NOMO-1 treated with DMSO at 0.1 percent for 48 hours (cell line): ENCODE results near the gene CYB5R3.
A peak's percentile ranks its signal among the peaks of the same experiment; 100 is the strongest.
"Not testable (repeated sequence)": the region's sequence is repeated elsewhere in the genome, so short reads cannot be mapped to it uniquely, and the experiment has no call there.

Experiments
- DNase-seq: peaks from one replicate; lab custom pipeline; 2025; ENCODE audit not compliant: unreplicated experiment; lab: John Stamatoyannopoulos, UW

CYB5R3 gene

DNA sequence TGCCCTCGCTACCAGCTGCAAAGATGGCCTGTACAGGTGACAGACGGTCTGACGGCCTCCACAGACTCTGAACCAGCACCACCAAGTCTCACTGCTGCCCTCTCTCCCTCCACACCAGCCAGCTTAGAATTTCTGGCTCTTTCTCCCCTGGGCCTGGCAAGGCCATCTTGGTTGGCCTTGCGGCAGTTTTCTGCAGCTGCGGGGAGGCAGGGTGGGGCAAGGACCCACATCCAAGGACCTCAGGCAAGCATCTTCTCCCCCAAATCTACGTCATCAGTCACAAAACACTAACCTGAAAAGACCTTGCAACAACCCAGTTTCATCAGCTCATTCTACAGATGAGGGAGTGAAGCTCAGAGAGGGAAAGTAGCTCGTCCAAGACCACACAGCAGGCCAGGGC lies 22.8 kb downstream of the CYB5R3 start:
- no peak for DNase-seq

DNA sequence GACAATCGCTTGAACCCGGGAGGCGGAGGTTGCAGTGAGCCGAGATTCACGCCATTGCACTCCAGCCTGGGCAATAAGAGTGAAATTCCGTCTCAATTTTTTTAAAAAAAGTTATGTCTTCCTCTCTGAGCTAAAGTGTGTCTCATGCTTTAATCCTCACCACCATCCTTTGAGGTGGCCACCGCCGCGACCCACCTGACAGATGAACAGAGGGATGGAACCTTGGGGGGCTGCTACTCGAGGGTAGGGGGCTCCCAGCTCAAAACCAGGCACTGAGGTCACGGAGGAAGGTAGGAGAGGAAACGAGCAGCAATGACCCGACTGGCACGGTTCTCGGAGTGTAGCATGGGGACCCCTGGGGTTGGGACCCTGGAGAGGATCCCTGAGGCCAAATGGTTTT lies 23.8 kb downstream of the CYB5R3 start:
- DNase-seq = no peak

DNA sequence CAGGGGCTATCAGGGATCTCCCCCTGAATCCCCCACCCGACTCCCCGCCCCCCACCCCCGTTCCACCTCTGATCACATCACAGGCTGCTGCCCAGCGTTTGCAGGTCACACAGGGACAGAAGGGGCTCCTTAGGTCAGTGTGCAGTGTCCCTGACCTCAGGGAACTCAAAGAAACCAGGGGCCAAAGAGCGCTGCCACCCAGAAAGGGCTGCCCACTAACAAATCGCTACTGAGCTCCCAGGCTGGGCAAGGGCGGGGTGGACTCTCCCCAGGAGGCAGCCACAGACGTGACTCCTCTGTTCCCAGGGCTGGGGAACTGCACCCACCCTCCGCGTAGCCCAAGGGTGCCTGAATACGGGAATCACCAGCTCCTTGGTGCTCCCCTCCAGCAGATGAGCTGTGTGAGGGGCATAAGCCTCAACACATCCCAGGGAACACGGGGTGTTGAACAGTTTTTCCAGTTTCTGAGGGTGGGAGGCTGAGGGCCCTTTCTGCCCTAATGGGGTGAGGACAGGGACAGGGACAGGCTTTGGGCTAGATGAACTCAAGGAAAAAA lies 24.6 kb downstream of the CYB5R3 start:
- DNase-seq = no peak

DNA sequence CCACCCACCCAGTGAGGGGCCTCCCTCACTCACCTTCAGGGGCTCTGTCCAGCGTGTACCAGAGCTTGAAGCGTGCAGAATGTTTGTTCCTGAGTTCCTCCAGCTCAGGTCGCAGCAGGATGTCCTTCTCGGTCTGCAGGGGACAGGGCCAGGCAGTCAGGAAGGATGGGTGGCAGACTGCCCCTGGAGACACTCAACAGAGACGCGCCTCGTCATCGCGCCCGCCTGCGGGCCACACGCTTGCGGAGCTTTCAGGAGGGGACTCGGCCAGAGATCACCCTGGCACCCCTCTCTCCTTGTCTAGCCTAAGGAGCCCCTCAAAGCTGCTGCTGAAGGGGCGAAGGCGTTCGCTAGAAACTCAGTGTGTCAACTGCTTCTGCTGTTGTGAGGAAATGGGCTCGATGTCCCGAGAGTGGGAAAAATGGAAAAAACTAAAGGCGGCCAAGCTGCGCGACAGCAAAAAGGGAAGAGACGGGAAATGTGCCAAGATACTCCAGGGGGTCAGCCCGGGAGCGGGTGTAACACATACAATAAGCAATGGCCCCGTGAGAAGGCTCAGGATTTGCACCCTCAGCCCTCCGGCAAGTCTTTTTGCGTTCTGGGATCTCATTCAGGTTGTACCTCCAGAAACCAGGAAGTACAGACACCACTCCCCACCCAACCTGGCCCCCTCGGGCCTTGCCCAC lies 25.3 kb downstream of the CYB5R3 start:
- DNase-seq = no peak

DNA sequence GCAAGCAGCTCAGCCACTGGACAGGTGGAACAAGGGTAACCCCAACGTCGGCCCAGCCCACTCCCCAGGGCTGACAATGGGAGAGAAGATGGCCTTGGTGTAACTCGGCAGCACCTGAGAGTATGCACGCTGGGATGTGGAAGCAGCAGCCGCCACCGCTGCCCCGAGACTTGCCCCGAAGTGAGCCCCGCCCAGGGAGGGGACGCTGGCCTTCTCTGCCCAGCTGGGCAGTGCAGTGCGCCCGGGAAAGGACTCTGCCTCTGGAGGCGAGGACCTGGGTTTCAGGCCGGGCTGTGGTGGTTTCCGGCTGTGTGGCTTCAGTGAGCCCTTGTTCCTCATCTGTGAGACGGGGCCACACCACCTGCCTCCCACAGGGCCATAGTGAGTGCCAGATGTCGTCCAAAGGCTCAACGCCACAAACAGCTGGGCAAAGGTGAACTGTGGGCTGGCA lies 25.9 kb downstream of the CYB5R3 start:
- peak; percentile 84 for DNase-seq

DNA sequence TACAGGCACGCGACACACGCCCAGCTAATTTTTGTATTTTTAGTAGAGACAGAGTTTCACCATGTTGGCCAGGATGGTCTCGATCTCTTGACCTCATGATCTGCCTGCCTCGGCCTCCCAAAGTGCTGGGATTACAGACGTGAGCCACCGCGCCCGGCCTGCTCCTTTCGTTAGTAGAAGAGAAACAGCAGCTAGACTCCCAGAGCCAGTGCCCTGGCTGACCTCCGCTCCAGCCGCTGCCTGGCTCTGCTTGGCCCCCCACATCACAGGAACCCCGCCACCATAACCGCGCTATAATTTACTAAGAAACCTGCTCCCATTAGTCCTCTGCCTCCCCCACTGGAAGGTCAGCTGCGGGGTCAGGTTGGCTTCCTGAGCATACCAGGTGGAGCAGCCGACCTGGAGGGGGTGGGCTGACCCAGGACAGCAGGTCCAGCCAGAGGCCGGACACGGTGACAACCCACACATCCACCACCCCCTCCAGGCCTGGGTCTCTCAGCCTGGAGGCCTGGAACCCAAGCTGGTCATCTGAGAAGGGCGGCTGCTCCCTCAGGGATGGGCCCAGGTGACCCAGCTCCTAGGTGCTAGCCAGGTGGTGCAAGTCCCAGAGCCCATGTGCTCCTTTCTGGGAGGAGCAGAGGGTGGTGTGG lies 27.0 kb downstream of the CYB5R3 start:
- DNase-seq = no peak

DNA sequence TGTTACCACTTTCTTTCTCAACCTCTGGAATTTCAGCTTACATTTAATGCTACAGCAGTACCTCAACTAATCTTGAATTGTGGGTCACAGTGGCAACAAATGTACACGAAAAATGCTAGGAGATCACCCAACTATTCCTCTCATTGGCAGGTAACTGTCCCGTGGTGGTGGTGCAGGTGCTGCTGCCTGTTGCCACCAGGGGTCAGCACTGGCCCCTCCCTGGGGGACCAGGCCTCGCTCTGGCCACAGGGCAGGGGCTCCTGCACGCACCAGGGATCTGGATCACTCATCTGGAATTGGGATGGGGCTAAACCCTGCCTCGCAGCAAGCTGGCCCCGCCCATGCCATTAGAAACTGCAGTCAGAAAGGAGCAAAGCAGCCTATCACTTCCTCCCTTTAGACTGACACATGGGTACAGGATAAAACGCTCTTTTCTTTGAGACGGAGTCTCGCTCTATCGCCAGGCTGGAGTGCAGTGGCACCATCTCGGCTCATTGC lies 27.6 kb downstream of the CYB5R3 start:
- DNase-seq = peak; percentile 22

DNA sequence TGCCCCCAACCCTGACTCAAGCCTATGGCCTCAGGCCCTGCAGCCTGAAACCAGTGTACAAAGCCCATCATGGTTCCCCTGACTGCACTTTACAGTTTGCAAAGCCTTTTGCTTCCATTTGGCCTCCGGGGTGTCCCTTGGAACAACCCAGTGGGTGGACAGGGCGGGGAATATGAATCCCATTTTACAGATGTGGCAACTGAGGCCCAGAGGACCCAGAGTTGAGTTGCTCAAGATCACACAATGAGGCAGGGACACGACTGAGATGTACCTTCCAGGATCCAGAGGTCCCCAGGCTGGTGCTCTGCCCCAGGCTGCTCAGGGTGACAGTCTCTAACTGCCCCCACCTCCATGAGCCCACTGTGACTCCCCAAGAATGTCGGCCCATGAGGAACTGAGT lies 29.1 kb downstream of the CYB5R3 start:
- DNase-seq = no peak

DNA sequence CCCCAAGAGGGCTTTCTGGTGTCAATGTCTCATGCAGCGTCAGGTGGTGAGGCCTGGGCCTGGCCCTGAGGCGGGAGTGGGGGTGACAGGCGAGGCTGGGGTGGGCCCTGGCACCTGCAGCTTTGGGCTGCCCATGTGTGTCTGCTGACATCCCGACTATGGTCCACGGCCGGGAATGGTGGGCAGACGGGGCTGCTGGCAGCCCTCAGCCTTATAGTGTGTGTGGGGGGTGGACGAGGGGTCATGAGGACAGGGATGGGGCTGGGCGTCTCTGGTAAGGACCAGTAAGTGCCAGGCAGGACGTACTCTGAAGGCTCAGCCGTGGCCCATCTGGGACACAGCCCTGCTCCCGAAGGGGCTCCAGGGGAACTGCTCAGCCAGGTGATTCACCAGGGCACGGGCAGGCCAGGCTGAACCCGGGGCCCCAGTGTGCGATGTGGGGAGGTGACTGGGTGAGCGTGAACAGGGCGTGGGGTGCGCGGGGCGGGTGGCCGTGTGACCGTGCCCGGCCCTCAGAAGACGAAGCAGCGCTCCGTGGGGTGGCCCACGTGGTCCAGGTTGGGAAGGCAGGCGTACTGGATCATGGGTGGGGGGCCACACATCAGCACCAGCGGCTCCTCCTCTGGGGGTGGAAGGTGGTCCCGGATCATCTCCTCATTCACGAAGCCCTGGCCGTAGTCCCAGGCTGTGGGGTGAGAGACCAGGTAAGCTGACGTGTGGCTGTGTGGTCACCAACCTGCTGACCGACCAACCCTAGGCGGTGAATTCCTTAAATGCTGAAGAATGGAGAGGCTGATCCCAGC lies 29.7 kb downstream of the CYB5R3 start:
- no peak for DNase-seq

DNA sequence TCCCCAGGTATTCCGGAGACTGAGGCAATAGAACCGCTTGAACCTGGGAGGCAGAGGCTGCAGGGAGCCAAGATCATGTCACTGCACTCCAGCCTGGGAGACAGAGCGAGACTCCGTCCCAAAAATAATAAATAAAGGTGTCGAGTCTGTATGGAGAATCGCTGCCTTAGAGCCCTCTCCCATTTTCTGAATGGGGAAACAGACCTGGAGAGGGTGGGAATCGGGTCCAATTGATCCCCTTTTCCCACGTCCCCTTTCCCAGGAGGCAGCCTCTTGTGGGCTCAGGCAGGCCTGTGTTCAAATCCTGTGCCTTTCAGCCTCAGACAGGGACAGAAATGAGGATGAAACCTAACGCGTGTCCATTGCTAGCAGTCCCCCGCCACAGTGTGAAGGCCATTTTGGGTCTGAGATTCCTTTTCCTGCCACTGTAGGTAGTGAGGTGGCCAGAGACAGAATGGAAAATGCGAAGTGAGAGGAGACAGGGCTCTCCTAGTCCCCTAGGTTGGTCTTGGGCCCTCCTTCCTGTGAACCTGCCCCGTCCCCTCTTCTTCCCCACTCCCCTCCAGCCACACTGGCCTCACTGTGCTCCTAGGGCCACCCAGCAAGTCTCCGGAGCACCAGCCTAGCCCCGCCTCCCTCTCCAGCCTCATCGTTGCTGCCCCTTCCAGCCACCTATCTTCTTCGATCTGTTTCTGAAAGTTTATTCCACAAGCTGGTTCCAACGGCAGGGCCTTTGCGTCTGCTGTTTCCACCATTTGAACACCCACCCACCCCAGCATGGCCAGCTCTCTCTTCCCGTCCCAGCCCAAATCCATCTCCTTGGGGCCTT lies 31.8 kb downstream of the CYB5R3 start:
- DNase-seq = no peak

DNA sequence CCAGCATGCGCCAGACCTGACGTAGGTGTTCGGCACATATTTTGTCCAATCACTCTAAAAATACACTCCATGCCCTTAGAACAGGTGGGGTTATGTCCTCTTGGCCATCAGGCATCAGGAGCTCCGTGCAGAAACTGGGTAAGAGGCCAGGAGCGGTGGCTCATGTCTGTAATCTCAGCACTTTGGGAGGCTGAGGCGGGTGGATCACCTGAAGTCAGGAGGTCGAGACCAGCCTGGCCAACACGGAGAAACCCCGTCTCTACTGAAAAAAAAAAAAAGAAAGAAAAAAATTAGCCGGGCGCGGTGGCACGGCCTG lies 33.4 kb downstream of the CYB5R3 start:
- not testable (repeated sequence) for DNase-seq

DNA sequence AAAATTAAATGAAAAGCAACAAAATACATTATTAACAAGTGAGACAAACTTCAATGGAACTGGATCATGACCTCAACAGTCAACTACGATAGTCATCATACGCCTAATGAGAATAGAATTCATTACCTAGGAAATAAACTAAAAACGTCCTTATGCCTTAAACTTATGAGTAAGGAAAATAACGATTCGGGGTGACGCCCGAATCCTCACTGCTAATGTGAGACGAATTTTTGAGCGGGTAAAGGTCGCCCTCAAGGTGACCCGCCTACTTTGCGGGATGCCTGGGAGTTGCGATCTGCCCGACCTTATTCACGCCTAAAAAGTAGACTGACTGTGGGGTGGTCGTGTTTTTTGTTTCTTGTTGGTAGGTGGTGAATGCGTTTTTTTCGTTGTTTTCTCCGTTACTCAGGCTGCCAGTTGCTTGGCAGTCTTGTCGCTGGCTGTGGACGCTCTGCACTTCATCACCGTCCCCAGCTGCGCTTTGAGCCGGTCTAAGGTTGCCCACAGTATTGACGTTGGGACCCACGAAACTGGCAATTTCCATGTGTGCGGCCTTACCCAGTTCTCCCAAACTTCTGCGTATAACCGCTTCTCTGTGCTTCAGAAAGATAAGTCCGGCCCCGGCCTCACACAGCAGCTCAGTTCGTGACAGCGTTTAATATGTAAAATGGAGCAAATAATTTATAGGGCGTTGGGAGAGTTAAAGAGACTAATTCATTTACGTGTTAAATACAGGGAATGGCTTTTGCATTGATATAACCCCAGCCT lies 33.9 kb downstream of the CYB5R3 start:
- DNase-seq = peak; percentile 97

DNA sequence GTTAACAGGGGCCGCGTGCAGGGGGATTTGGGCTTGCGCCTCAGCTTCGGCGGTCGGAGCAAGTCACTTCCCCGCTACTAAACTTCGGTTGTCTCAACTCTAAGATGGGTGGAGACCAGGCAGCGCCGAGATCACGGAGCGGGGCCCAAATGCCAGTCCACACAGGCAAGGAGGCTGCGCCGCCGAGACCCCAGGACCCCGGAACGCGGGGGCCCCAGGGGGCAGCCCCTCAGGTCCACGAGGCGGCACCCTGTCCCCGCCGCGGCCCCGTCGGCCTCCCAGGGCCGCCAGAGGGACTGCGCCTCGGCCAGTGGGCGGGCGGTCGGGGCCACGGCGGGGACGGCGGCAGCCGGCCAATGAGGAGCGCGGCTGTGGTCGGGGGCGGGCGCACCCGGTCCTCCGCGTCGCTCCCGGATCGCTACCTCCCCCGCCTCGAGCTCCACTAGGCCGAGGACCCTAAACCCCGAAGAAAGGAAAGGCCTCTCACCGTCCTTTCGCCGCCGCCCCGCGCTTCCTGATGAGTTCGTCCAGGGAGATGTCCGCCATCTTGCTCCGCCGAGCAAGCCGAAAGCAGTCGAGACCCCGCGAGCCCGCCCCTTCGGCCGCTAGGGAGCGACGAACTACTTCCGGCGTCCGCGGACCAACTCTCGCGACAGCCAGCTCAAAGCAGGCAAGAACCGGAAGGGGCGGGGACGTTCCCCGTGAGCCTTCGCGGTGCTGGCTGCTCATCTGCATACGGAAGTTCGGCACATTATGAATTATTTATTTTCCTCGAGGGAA lies 34.7 kb downstream of the CYB5R3 start, which contains the start of gene POLDIP3:
Gene POLDIP3, minus strand, starts transcription at position 572 of the 780 bp plus-strand sequence. Its CDS starts 26 bp downstream, at position 546.
- peak; percentile 96 for DNase-seq

DNA sequence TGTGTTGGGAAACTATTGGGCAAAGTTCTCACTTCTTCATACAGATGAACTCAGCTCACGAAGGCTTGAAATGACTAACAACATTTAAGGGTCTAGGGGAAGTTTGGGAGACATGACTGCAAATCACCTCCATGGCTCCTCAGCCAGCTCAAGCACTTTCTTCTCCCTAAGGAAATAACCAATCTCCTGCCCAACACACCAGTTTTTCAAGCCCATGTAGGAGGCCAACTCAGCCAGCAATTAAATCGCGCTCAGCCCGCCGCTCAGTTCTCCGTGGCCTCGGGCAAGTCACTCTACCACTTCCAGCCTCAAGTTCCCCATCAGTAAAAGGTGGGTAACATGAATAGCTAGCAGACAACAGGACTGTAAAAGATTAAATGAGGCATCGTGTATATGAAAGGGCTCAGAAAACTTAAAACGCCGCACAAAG lies 35.3 kb downstream of the CYB5R3 start:
- DNase-seq = peak; percentile 75

DNA sequence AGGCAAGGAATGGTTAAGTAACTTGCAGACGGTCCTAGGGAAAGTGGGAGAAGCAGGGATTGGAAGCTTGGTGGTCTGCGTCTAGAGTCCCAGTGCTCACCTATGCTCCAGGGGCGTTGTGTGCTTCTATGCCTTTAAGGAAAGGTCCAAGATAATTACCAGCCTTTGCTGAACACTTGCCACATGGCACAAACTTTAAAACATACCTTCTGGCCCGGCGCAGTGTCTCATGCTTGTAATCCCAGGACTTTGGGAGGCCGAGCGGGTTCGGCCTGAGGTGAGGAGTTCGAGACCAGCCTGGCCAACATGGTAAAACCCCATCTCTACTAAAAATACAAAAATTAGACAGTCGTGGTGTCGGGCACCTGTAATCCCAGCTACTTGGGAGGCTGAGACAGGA lies 36.9 kb downstream of the CYB5R3 start:
- DNase-seq = no peak

DNA sequence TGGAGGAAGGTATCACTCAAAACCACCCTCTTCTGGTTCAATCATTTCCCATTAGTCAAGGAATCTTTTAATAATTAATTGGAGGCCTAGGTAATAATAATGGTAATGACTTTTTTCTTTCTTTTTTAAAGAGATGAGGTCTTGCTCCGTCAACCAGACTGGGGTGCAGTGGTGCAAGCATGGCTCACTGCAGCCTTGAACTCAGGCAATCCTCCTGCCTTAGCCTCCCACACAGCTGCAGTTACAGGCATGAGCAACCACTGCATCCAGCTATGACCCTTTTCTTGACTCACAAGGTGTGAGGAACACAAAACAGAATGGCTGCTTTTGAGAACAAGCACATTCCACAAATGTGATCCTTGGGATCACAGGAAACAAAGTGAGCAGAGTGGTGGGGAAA lies 38.1 kb downstream of the CYB5R3 start:
- DNase-seq = no peak

DNA sequence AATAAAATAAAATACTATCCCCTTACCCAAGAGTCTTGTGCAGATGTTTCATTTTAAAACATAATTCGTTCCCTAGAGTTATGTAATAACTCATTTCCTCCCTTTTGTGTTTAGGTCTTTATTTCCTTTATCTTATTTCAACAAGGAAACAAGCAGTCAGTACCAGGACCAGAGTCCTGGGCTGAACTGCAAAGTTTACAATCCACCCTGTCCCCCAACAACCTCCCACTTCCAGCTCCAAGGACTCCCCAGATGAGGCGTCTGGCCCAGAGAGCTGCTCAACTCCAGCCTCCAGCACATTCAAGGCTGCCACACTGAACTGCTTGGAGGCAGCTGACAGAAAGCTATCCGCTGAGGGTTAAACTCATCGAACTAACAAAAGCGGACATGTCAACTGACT lies 39.0 kb downstream of the CYB5R3 start:
- no peak for DNase-seq

DNA sequence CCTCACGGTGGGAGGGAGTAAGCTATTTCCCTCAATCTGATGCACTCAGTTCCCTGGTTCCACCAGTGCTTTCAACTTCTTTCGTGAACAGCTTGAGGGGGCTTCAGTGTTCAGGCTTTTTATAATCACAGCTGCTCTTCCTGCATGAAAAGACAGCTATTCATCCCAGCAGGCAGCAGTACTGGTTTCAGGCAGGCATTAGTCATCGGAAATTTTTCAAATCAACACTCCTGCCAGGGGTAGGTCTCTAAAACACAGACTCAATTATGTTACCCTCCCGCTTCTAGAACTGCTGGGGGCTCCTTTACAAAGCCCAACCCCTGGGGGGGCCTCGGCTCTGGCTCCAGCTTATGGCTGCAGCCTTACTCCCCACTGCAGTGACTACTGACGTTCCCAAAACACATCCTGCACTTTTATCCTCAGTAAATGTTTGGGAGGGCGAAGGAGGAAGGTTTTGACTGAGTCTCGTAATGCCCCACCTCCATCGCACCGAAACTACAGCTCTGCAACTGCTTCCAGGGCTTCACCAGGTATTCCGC lies 40.3 kb downstream of the CYB5R3 start:
- DNase-seq = no peak
